HG03139 (cell line): Measurements from ENCODE around the gene MICU1.
"Not testable (repeated sequence)": the region's sequence is repeated elsewhere in the genome, so short reads cannot be mapped to it uniquely, and the experiment has no call there.

Experiments
- ATAC-seq: cut with Tn5 transposase; IDR thresholded peaks from one replicate; pipeline ENCODE4 v1.9.1; 2021; ENCODE audit not compliant: unreplicated experiment

Gene MICU1

GRCh38 chr10:72390764-72391163 lies 235.1 kb downstream of the MICU1 start:
- ATAC-seq = no peak

- no peak for ATAC-seq
Measured at GRCh38 chr10:72389716-72390115, 236.2 kb downstream of the MICU1 start.

- ATAC-seq = no peak
Measured at GRCh38 chr10:72389014-72389413, 236.9 kb downstream of the MICU1 start.

GRCh38 chr10:72388062-72388461 lies 237.8 kb downstream of the MICU1 start:
- no peak for ATAC-seq

- ATAC-seq = no peak
Measured at GRCh38 chr10:72386916-72387586, 238.8 kb downstream of the MICU1 start.

- ATAC-seq = no peak
Measured at GRCh38 chr10:72385724-72386123, 240.2 kb downstream of the MICU1 start.

GRCh38 chr10:72384982-72385381 lies 240.9 kb downstream of the MICU1 start:
- not testable (repeated sequence) for ATAC-seq

- ATAC-seq = no peak
Measured at GRCh38 chr10:72379776-72380175, 246.1 kb downstream of the MICU1 start.

- ATAC-seq = no peak
Measured at GRCh38 chr10:72379062-72379461, 246.8 kb downstream of the MICU1 start.

- no peak for ATAC-seq
Measured at GRCh38 chr10:72375585-72375984, 250.3 kb downstream of the MICU1 start.

- ATAC-seq = no peak
Measured at GRCh38 chr10:72375173-72375572, 250.7 kb downstream of the MICU1 start.

- no peak for ATAC-seq
Measured at GRCh38 chr10:72370201-72370722, 255.6 kb downstream of the MICU1 start.

- no peak for ATAC-seq
Measured at GRCh38 chr10:72367301-72367960, 258.4 kb downstream of the MICU1 start.

GRCh38 chr10:72365106-72365895 lies 260.6 kb downstream of the MICU1 start:
- no peak for ATAC-seq

GRCh38 chr10:72364239-72364777 lies 261.6 kb downstream of the MICU1 start:
- ATAC-seq = no peak

GRCh38 chr10:72356987-72357386 lies 268.9 kb downstream of the MICU1 start:
- no peak for ATAC-seq

GRCh38 chr10:72356115-72356514 lies 269.8 kb downstream of the MICU1 start:
- no peak for ATAC-seq

- ATAC-seq = no peak
Measured at GRCh38 chr10:72355214-72355555, 270.7 kb downstream of the MICU1 start.

- ATAC-seq = peak; percentile 62
Measured at GRCh38 chr10:72354356-72355213, 271.3 kb downstream of the MICU1 start, which contains the start of gene DNAJB12. DNAJB12 (minus strand) TSS chr10:72354919; CDS start chr10:72354897, 22 bp downstream.

- ATAC-seq = peak; percentile 12
Measured at GRCh38 chr10:72353965-72354355, 271.9 kb downstream of the MICU1 start.
